SU-DHL-6 (cell line): ENCODE data around the gene CLDN6.

Experiments used
- H2AFZ ChIP-seq: fragments of 200-600 bp; sonication (generic); 2 replicates; pipeline ENCODE4 v1.6.1; 2014; ENCODE audit warnings: low read depth, mild to moderate bottlenecking, moderate library complexity, mixed read lengths, antibody characterized with exemption, low read length; ENCODE audit not compliant: severe bottlenecking
- H3F3A ChIP-seq: fragments of 200-600 bp; shearing (Covaris generic); 2 replicates; pipeline ENCODE4 v1.6.0; 2016; ENCODE audit warnings: antibody characterized with exemption, mild to moderate bottlenecking; ENCODE audit not compliant: insufficient read depth
- H3K27ac ChIP-seq: fragments of 200-600 bp; sonication (generic); 2 replicates; pipeline ENCODE4 v1.5.1; 2016; ENCODE audit warnings: low read depth, mild to moderate bottlenecking, low read length, moderate library complexity, mixed read lengths
- H3K27me3 ChIP-seq: fragments of 200-600 bp; sonication (generic), shearing (Covaris generic); 2 replicates; pipeline ENCODE4 v1.6.0; 2014; ENCODE audit warnings: mild to moderate bottlenecking, low read length
- H3K36me3 ChIP-seq: fragments of 200-600 bp; sonication (generic); 2 replicates; pipeline ENCODE4 v1.6.1; 2014; ENCODE audit warnings: mild to moderate bottlenecking, low read length, mixed read lengths
- H3K4me2 ChIP-seq: fragments of 300-600, 200-600 bp; shearing (Covaris generic), sonication (generic); 2 replicates; pipeline ENCODE4 v1.6.0; 2014; ENCODE audit warnings: low read length, low read depth, mild to moderate bottlenecking; ENCODE audit not compliant: poor library complexity, severe bottlenecking
- H3K4me3 ChIP-seq: fragments of 200-600 bp; sonication (generic); 2 replicates; pipeline ENCODE4 v1.5.1; 2014; ENCODE audit warnings: antibody characterized with exemption, low read length, mild to moderate bottlenecking, mixed read lengths; ENCODE audit not compliant: insufficient read depth, poor library complexity, severe bottlenecking
- H3K79me2 ChIP-seq: fragments of 200-600 bp; sonication (generic); 2 replicates; pipeline ENCODE4 v1.6.1; 2014; ENCODE audit warnings: mild to moderate bottlenecking, low read length, moderate library complexity; ENCODE audit not compliant: insufficient read depth
- H3K9ac ChIP-seq: fragments of 200-600 bp; sonication (generic); 2 replicates; pipeline ENCODE4 v1.7.0; 2014; ENCODE audit warnings: mild to moderate bottlenecking, low read length
- H3K9me2 ChIP-seq: fragments of 200-600 bp; sonication (generic); replicated peaks from 2 replicates; pipeline ENCODE4 v1.6.1; 2014; ENCODE audit warnings: low read length; ENCODE audit not compliant: insufficient read depth
- H3K9me3 ChIP-seq: fragments of 200-600 bp; sonication (generic); 2 replicates; pipeline ENCODE4 v1.6.1; 2014; ENCODE audit warnings: low read length, mixed read lengths; ENCODE audit not compliant: insufficient read depth
- H4K20me1 ChIP-seq: fragments of 200-600 bp; sonication (generic); 2 replicates; pipeline ENCODE4 v1.6.1; 2014; ENCODE audit warnings: low read depth, mild to moderate bottlenecking, antibody characterized with exemption, low read length, moderate library complexity, mixed read lengths
- EZH2phosphoT487 ChIP-seq: fragments of 200-600 bp; sonication (generic), shearing (Covaris generic); conservative IDR thresholded peaks from 2 replicates; pipeline ENCODE4 v1.6.1; 2018; ENCODE audit warnings: mild to moderate bottlenecking, antibody characterized with exemption, low read length, moderate library complexity, mixed read lengths
- TF ChIP-seq, protein P1 (sequence below): fragments of 200-600 bp; sonication (generic); IDR thresholded peaks from one replicate; pipeline ENCODE4 v1.5.1; 2017; ENCODE audit warnings: antibody characterized with exemption, mild to moderate bottlenecking, low read length, moderate library complexity; ENCODE audit not compliant: insufficient read depth, poor library complexity, severe bottlenecking

Gene CLDN6

DNA sequence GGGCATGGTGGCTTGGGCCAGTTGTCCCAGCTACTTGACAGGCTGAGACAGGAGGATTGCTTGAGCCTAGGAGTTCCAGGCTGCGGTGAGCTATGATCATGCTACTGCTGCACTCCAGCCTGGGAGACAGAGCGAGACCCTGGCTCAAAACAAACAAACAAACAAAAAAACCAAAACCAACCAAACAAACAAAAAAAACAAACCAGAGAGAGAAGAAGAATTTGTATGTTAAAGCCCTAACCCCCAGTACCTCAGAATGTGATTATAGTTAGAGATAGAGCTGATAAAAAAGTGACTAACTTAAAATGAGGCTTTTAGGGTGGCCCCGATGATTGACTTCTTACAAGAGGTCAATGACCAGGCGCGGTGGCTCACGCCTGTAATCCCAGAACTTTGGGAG lies 26.7 kb upstream of the CLDN6 start:
- TF ChIP-seq, protein P1, sequence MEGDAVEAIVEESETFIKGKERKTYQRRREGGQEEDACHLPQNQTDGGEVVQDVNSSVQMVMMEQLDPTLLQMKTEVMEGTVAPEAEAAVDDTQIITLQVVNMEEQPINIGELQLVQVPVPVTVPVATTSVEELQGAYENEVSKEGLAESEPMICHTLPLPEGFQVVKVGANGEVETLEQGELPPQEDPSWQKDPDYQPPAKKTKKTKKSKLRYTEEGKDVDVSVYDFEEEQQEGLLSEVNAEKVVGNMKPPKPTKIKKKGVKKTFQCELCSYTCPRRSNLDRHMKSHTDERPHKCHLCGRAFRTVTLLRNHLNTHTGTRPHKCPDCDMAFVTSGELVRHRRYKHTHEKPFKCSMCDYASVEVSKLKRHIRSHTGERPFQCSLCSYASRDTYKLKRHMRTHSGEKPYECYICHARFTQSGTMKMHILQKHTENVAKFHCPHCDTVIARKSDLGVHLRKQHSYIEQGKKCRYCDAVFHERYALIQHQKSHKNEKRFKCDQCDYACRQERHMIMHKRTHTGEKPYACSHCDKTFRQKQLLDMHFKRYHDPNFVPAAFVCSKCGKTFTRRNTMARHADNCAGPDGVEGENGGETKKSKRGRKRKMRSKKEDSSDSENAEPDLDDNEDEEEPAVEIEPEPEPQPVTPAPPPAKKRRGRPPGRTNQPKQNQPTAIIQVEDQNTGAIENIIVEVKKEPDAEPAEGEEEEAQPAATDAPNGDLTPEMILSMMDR = no peak
- no peak for TF ChIP-seq EZH2phosphoT487

DNA sequence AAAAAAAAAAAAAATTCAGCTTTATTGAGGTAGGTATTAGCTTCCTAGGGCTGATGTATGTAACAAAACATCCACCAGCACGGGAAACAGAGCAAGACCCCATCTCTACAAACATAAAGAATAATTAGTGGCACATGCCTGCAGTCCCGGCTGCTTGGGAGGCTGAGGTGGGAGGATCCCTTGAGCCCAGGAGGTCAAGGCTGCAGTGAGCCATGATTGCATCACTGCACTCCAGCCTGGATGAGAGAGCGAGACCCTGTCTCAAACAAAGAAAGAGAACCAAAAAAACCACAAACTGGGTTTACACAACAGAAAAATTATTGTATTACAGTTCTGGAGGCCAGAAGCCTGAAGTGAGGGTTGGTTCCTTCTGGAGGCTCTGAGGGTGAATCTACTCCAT lies 24.4 kb upstream of the CLDN6 start:
- no peak overlapping the region for H3K9ac ChIP-seq
- no peak overlapping the region for H3K4me3 ChIP-seq
- no peak overlapping the region for H3K4me2 ChIP-seq
- TF ChIP-seq, protein P1 = no peak
- TF ChIP-seq EZH2phosphoT487 = no peak
- H3F3A ChIP-seq = no peaks in the 10 kb centered on the region
- H3K79me2 ChIP-seq = no peaks in the 10 kb centered on the region
- H3K9me3 ChIP-seq = no peaks in the 10 kb centered on the region
- H2AFZ ChIP-seq = no peak overlapping the region
- no peaks in the 10 kb centered on the region for H3K36me3 ChIP-seq
- no peak overlapping the region for H3K27ac ChIP-seq
- H3K27me3 ChIP-seq = no peaks in the 10 kb centered on the region
- no peaks in the 10 kb centered on the region for H4K20me1 ChIP-seq
- H3K9me2 ChIP-seq = no peaks in the 10 kb centered on the region

More for the DNA sequence above, 26.7 kb upstream of the CLDN6 start:
- H3K36me3 ChIP-seq = no peaks in the 10 kb centered on the region
- no peak overlapping the region for H3K9ac ChIP-seq
- no peak overlapping the region for H2AFZ ChIP-seq
- no peaks in the 10 kb centered on the region for H4K20me1 ChIP-seq
- H3K4me2 ChIP-seq = no peak overlapping the region
- H3K27me3 ChIP-seq = no peaks in the 10 kb centered on the region
- H3K4me3 ChIP-seq = no peak overlapping the region
- no peaks in the 10 kb centered on the region for H3K9me3 ChIP-seq
- H3K27ac ChIP-seq = no peak overlapping the region
- H3K9me2 ChIP-seq = no peaks in the 10 kb centered on the region
- no peaks in the 10 kb centered on the region for H3K79me2 ChIP-seq
- H3F3A ChIP-seq = no peaks in the 10 kb centered on the region

DNA sequence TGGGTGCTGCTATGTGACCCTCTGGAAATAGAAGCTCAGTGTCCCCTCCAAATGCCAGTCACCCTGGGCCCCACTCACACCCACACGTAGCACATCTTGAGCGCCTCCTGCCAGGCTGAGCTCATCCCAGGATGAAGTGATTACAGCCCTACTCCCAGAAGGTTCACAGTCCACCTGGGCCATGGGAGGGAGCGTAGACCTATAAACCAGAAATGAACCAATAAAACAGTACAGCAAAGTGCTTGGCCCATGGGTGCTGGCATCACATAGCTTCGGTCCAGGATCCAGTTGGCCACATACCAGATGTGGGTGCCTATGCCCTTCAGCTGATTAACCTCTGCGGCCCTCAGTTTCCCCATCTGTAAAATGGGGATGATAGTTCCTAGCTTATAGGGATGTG lies 20.9 kb upstream of the CLDN6 start:
- Histone ChIP-seq H3K9me2 (no peaks in the 10 kb centered on the region), H3K4me3 (no peak overlapping the region), H3K27me3 (no peaks in the 10 kb centered on the region), H3K79me2 (no peaks in the 10 kb centered on the region), H3K36me3 (no peaks in the 10 kb centered on the region), H4K20me1 (no peaks in the 10 kb centered on the region), H3K9me3 (no peaks in the 10 kb centered on the region), H3K4me2 (no peak overlapping the region), H2AFZ (no peak overlapping the region), H3K9ac (no peak overlapping the region), H3K27ac (no peak overlapping the region), H3F3A (no peaks in the 10 kb centered on the region)
- TF ChIP-seq EZH2phosphoT487 = no peak
- TF ChIP-seq, protein P1 = no peak
